SJCRH30 (cell line): Measurements from ENCODE around the gene ENTPD3. TPM values are rescaled to one million over a fixed set of nuclear protein-coding genes. Genes with fewer than 3 reads are reported as not detected.

ENCODE experiments used
- DNase-seq, 2 experiments: peaks; one replicate each; pipeline ENCODE4 v3.0.0-alpha.2; 2015 to 2020
- H3K27ac ChIP-seq: fragments of 250-450 bp; sonication (Bioruptor Pico); 2 replicates; pipeline ENCODE4 v1.5.1; 2020; ENCODE audit warnings: mild to moderate bottlenecking, moderate library complexity
- H3K27me3 ChIP-seq: fragments of 250-450 bp; sonication (Bioruptor Pico); 2 replicates; pipeline ENCODE4 v1.5.1; 2020; ENCODE audit warnings: mild to moderate bottlenecking, moderate library complexity
- H3K36me3 ChIP-seq: fragments of 250-450 bp; sonication (Bioruptor Pico); 2 replicates; pipeline ENCODE4 v1.5.1; 2020; ENCODE audit warnings: mild to moderate bottlenecking, moderate library complexity
- H3K4me1 ChIP-seq: fragments of 250-450 bp; sonication (Bioruptor Pico); 2 replicates; pipeline ENCODE4 v1.5.1; 2020; ENCODE audit warnings: mild to moderate bottlenecking, moderate library complexity
- H3K4me3 ChIP-seq: fragments of 250-450 bp; sonication (Bioruptor Pico); 2 replicates; pipeline ENCODE4 v1.5.1; 2020; ENCODE audit warnings: mild to moderate bottlenecking, moderate library complexity
- H3K9me3 ChIP-seq: fragments of 250-450 bp; sonication (Bioruptor Pico); replicated peaks from 2 replicates; pipeline ENCODE4 v1.5.1; 2020; ENCODE audit warnings: mild to moderate bottlenecking, moderate library complexity
- total RNA-seq: library from RNA; depleted of rRNA; stranded (reverse); fragments of >200 nt; shearing (Covaris generic); gene quantifications from 2 replicates; pipeline ENCODE4 v1.2.3, GENCODE V29; 2014; rRNA removed

ENTPD3 gene
- total RNA-seq, 1 experiment from 2014 or later: not detected

DNA sequence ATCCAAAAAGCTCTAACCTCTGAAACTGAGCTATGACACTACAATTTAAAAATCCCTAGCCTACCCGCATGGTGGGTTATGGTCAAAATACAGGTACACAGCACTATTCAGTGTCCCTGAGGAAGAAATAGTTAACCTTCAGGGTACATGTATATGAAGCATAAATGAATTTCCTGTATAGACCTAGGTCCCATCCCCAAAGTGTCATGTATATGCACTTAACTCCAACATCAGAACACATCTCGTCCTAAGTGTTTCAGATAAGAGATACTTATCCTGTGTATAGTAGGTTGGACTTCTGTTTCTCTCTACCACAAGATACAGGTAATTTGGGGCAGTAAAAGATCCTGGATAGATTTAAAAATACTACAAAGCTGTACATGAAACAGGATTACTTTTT, 76.6 kb downstream of the ENTPD3 start:
- H3K27ac ChIP-seq: no peak overlapping the region
- H3K9me3 ChIP-seq: no peaks in the 10 kb centered on the region
- H3K27me3 ChIP-seq: no peaks in the 10 kb centered on the region
- H3K4me3 ChIP-seq: no peak overlapping the region
- peaks cover 49% of the 10 kb centered on the region for H3K36me3 ChIP-seq
- H3K4me1 ChIP-seq: no peaks in the 10 kb centered on the region
- DNase-seq: no peak

DNA sequence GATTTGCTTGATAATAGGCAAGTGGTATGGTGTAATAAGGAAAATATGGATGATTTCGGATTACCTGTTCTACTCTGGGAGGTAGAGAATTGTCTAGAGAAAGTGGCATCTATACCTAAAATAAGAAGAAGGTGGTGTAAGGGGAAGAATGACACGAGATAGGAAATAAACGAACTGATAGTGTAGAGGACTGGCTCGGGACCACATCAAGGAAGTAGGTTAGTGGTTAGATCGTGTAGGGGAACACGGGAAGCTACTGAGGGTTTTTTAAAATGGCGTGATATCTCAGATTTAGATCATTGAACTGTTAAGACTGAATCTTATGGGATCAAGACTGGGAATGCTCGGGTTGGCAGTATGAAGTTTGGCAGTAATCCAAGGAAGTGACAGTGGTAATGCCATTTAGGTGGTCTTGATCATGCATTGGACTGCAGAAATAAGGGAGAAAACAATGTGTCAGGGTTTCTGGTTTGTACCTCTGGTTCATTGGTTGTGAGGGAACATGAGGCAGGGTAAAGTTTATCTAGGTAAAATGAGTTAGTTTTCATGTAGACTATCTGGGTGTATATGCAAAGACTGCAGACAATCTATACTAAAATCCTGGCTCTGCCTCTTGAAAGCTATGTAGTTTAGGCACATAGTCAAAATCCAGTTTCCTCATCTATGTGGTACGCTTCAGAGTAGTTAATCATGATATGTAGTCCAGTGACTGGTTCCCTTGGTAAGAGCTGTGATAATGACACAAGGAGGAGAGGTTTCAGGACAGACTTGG, 77.5 kb downstream of the ENTPD3 start:
- Histone ChIP-seq H3K4me3 (no peak overlapping the region), H3K27me3 (no peaks in the 10 kb centered on the region), H3K27ac (no peak overlapping the region), H3K9me3 (no peaks in the 10 kb centered on the region), H3K4me1 (no peaks in the 10 kb centered on the region), H3K36me3 (peaks cover 40% of the 10 kb centered on the region)
- no peak for DNase-seq

GRCh38 chr3:40465111-40465407, 78.1 kb downstream of the ENTPD3 start:
- Histone ChIP-seq H3K4me1 (no peaks in the 10 kb centered on the region), H3K27ac (no peak overlapping the region), H3K4me3 (no peak overlapping the region), H3K9me3 (no peaks in the 10 kb centered on the region), H3K36me3 (peaks cover 37% of the 10 kb centered on the region), H3K27me3 (no peaks in the 10 kb centered on the region)
- no peak for DNase-seq

- Histone ChIP-seq H3K4me3 (no peak overlapping the region), H3K9me3 (no peaks in the 10 kb centered on the region), H3K27ac (no peak overlapping the region), H3K36me3 (peaks cover 34% of the 10 kb centered on the region), H3K27me3 (no peaks in the 10 kb centered on the region), H3K4me1 (no peaks in the 10 kb centered on the region)
- DNase-seq: no peak
Observed at GRCh38 chr3:40465456-40465855, 78.5 kb downstream of the ENTPD3 start.

DNA sequence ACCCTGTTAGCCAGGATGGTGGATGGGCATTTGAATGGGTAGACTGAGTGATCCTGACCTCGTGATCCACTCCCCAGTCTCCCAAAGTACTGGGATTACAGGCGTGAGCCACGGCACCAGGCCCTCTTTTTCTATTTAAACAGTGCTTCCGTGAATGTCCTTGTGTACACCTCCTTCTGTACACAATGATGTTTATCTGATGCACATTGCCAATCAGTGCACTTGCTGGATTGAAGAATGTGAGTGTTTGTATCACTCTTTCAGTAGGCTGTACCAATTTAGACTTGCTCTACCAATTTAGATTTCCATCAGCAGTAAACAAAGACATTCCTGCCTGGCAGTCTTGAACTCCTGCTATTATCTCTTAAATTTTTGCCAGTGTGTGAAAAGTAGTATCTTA, 81.0 kb downstream of the ENTPD3 start:
- H3K27me3 ChIP-seq: no peaks in the 10 kb centered on the region

DNA sequence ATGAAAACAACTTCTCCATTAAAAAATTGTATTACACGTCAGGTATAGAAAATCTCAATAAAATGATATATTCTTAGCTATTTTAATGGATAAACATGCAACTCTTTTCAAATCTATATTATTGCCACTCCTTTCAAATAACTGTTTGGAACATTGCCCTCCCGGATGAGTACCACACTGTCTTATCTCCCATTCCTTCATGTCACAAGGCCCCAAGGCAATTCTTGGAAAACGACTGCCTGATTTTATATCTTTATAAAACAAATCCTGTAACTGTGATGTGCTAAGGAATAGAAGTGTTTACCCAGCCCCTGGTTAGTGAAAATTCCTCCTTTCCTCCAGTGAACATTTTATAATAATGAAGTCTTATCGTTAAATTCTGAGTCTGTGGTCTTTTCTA, 83.7 kb downstream of the ENTPD3 start:
- no peak overlapping the region for H3K4me3 ChIP-seq
- no peak overlapping the region for H3K27ac ChIP-seq
- no peak for DNase-seq
- no peaks in the 10 kb centered on the region for H3K9me3 ChIP-seq
- H3K36me3 ChIP-seq: no peaks in the 10 kb centered on the region
- no peaks in the 10 kb centered on the region for H3K27me3 ChIP-seq
- H3K4me1 ChIP-seq: no peaks in the 10 kb centered on the region

More for the DNA sequence above, 81.0 kb downstream of the ENTPD3 start:
- H3K4me1 ChIP-seq: no peaks in the 10 kb centered on the region
- peaks cover 13% of the 10 kb centered on the region for H3K36me3 ChIP-seq
- no peak overlapping the region for H3K4me3 ChIP-seq
- DNase-seq: no peak
- H3K27ac ChIP-seq: no peak overlapping the region
- H3K9me3 ChIP-seq: no peaks in the 10 kb centered on the region

DNA sequence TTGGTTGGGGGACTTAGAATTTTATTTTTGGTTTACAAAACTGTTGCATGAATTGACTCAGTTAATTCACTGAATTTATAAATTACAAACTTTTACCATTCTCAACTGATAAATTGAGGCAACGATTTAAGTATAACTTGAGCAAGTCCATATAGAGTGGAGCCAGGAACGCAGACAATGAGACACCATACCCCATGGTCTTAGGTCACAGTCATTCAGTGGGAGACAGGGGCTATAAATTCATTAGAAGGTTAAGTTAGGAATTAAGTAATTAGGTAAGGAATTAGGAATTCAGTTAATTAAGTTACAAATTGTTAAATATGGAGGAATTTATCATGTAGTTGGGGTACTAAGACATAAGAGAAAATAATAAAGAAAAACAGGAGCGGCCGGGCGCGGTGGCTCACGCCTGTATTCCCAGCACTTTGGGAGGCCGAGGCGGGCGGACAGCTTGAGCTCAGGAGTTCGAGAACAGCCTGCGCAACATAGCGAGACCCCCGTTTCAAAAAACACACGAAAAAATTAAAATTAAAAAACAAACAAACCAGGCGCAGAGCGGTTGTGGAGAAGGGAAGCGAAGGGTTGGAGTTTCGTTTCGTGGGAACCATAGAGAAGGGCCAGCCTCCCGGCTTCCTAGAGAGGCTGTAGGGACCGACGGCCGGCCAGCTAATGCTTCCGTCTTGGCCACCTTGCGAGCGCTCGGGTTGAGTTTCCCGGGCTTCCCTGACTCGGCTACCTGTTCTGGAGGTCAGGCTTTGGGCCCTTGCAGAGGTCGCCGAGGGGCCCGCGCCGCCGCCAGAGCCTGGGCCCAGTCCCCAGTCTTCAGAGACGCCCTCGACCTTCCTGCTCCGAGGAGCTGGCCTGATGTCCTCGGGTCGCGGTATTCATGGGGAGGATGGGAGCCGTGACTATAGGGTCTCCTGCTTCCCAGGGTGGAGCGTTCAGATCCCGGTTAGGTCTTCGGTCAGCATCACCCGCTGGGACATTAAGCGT, 89.8 kb downstream of the ENTPD3 start, which contains the start of gene ZNF619:
Gene ZNF619 (plus strand): TSS at position 645 of the 993 bp plus-strand sequence. CDS start 858 bp downstream, outside the sequence.
- H3K9me3 ChIP-seq: no peaks in the 10 kb centered on the region
- H3K4me3 ChIP-seq: peak within 1 kb of the TSS; percentile 80
- DNase-seq: peak; percentile 52 to 72
- no peaks in the 10 kb centered on the region for H3K27me3 ChIP-seq
- no peaks in the 10 kb centered on the region for H3K36me3 ChIP-seq
- peak within 1 kb of the TSS; percentile 31; the same call in 1 of the 2 replicates for H3K27ac ChIP-seq
- H3K4me1 ChIP-seq: no peaks in the 10 kb centered on the region

- H3K9me3 ChIP-seq: no peaks in the 10 kb centered on the region
- no peaks in the 10 kb centered on the region for H3K27me3 ChIP-seq
- no peaks in the 10 kb centered on the region for H3K4me1 ChIP-seq
- H3K4me3 ChIP-seq: peak overlapping the region; percentile 80
- H3K36me3 ChIP-seq: no peaks in the 10 kb centered on the region
- no peak overlapping the region for H3K27ac ChIP-seq
- no peak for DNase-seq
Observed at GRCh38 chr3:40477666-40478065, 90.7 kb downstream of the ENTPD3 start.

Other genes starting within 250 kb of the ENTPD3 start
- gene EIF1B, start 77.5 kb upstream of the ENTPD3 start, total RNA-seq: 21.7 and 22.3 TPM in 2 replicates
- gene RPL14, start 70.2 kb downstream of the ENTPD3 start, total RNA-seq: 838 and 968 TPM in 2 replicates
- gene ZNF619, start 89.9 kb downstream of the ENTPD3 start, total RNA-seq: 2.1 and 3.4 TPM in 2 replicates
- gene ZNF620, start 118.9 kb downstream of the ENTPD3 start, total RNA-seq: 4.6 and 6.1 TPM in 2 replicates
- gene ZNF621, start 137.8 kb downstream of the ENTPD3 start, total RNA-seq: 6.9 and 8.6 TPM in 2 replicates